ENCODE data around the gene DLG2. TPM values are rescaled to one million over a fixed set of nuclear protein-coding genes. Genes with fewer than 3 reads are reported as not detected.

Gene DLG2
- total and polyA plus RNA-seq, 2 donors (not counting 3 experiments of a cell fraction or from before 2014, with no cell fraction given), result 0.15 to 1.1 TPM

GRCh38 chr11:84234462-84235202 lies 1392.5 kb downstream of the DLG2 start:
- no peaks in the 10 kb centered on the region for H3K27me3 ChIP-seq (ENCODE audit: control insufficient read depth in 2 of 2, insufficient read depth in 2 of 2, low read length in 2 of 2)
- H3K9me3 ChIP-seq (replicated peaks; ENCODE audit: control insufficient read depth, insufficient read depth, low read length), result no peaks in the 10 kb centered on the region
- intact Hi-C loops (cut with micrococcal nuclease), result no loop called here
- H3K4me2 ChIP-seq (ENCODE audit: insufficient read depth, low read length), result no peak overlapping the region
- H3K9me1 ChIP-seq (replicated peaks; ENCODE audit: control insufficient read depth, extremely low read depth, insufficient read depth, low read length), result no peaks in the 10 kb centered on the region
- POLR2A ChIA-PET, result no interaction called here
- no peaks in the 10 kb centered on the region for H3K79me2 ChIP-seq (ENCODE audit: control insufficient read depth, insufficient read depth, low read length)
- CTCF ChIA-PET, result no interaction called here
- no peak overlapping the region for H3K27ac ChIP-seq (ENCODE audit: insufficient read depth, low read depth, low read length)
- no peaks in the 10 kb centered on the region for H3K4me1 ChIP-seq (ENCODE audit: control insufficient read depth, extremely low read depth, insufficient read depth, low read length)
- DNase-seq (ENCODE audit: low read depth, low spot score) (no peak), FAIRE-seq (no peak)
- no peak overlapping the region for H2AFZ ChIP-seq (ENCODE audit: low read depth, low read length)
- dilution Hi-C loops (cut with MboI; ENCODE audit: extremely low pct_ligation_motif_present, low sequenced_read_pairs), result no loop called here
- H4K20me1 ChIP-seq (replicated peaks; ENCODE audit: control insufficient read depth, extremely low read depth, insufficient read depth, low read length), result no peaks in the 10 kb centered on the region
- no peak for TF ChIP-seq JUN (IDR thresholded peaks at IDR 0.05; ENCODE audit: borderline replicate concordance, insufficient read depth, insufficient read length, low read depth)
- TF ChIP-seq POLR2A (IDR thresholded peaks at IDR 0.05; ENCODE audit: low read depth, low read length), result no peak
- TF ChIP-seq POLR2AphosphoS5 (IDR thresholded peaks at IDR 0.05; ENCODE audit: insufficient read depth, low read depth, low read length), result no peak
- TF ChIP-seq MAX (IDR thresholded peaks at IDR 0.05; ENCODE audit: insufficient read depth, insufficient read length), result no peak
- TF ChIP-seq FOS (IDR thresholded peaks at IDR 0.05; ENCODE audit: borderline replicate concordance, insufficient read depth, low read length), result no peak
- no peak for TF ChIP-seq GATA2 (IDR thresholded peaks at IDR 0.05; ENCODE audit: insufficient read depth, insufficient read length, low read depth, low read length)
- TF ChIP-seq EZH2 (IDR thresholded peaks at IDR 0.05; ENCODE audit: borderline replicate concordance, low read depth, low read length, severe bottlenecking), result no peak
- TF ChIP-seq CTCF (IDR thresholded peaks at IDR 0.05; ENCODE audit: extremely low read depth in 1 of 2, insufficient read depth in 1 of 2, low read depth in 1 of 2, low read length in 2 of 2), result no peak
- TF ChIP-seq MYC (IDR thresholded peaks at IDR 0.05; ENCODE audit: low read depth, low read length), result no peak
- H3K4me3 ChIP-seq (replicated peaks in 1 of 3; ENCODE audit: insufficient read depth in 1 of 3, low read depth in 1 of 3, low read length in 3 of 3), result no peak overlapping the region
- no peak overlapping the region for H3K9ac ChIP-seq (replicated peaks; ENCODE audit: extremely low read depth, insufficient read depth, low read length)
- no TSS peak for BruUV-seq (replicated peaks)
- no peaks in the 10 kb centered on the region for H3K36me3 ChIP-seq (ENCODE audit: control insufficient read depth in 2 of 2, extremely low read depth in 1 of 2, insufficient read depth in 2 of 2, low read length in 2 of 2)
